ENCODE results near the gene GDF7.

GDF7 gene

GRCh38 chr2:20647738-20648137 is 19.2 kb upstream of the GDF7 start:
- 83% methylated on average over 8 of the region's 8 CpGs for WGBS
- Histone ChIP-seq H3K9ac (ENCODE audit: low read depth, low read length) (no peak overlapping the region), H3K27ac (ENCODE audit: low read depth, low read length) (no peak overlapping the region), H3K36me3 (ENCODE audit: insufficient read depth, low read length) (no peaks in the 10 kb centered on the region), H3K27me3 (ENCODE audit: insufficient read depth, low read length) (peaks cover 12% of the 10 kb centered on the region), H3K4me1 (ENCODE audit: insufficient read depth, low read length) (peaks cover 8% of the 10 kb centered on the region; the same call in 1 of the 2 replicates), H3K4me3 (ENCODE audit: low read length) (no peak overlapping the region), H3K9me3 (ENCODE audit: insufficient read depth, low read depth, low read length) (no peaks in the 10 kb centered on the region)

GRCh38 chr2:20648206-20648605 is 18.7 kb upstream of the GDF7 start:
- H3K4me1 ChIP-seq (ENCODE audit: insufficient read depth, low read length) = peaks cover 8% of the 10 kb centered on the region; the same call in 1 of the 2 replicates
- no peak overlapping the region for H3K27ac ChIP-seq (ENCODE audit: low read depth, low read length)
- H3K36me3 ChIP-seq (ENCODE audit: insufficient read depth, low read length) = no peaks in the 10 kb centered on the region
- 92% methylated on average over 4 of the region's 4 CpGs for WGBS
- no peak overlapping the region for H3K4me3 ChIP-seq (ENCODE audit: low read length)
- peaks cover 12% of the 10 kb centered on the region for H3K27me3 ChIP-seq (ENCODE audit: insufficient read depth, low read length)
- H3K9me3 ChIP-seq (ENCODE audit: insufficient read depth, low read depth, low read length) = no peaks in the 10 kb centered on the region
- no peak overlapping the region for H3K9ac ChIP-seq (ENCODE audit: low read depth, low read length)

GRCh38 chr2:20648831-20649230 is 18.1 kb upstream of the GDF7 start:
- peaks cover 12% of the 10 kb centered on the region for H3K27me3 ChIP-seq (ENCODE audit: insufficient read depth, low read length)
- H3K9me3 ChIP-seq (ENCODE audit: insufficient read depth, low read depth, low read length) = no peaks in the 10 kb centered on the region
- H3K4me1 ChIP-seq (ENCODE audit: insufficient read depth, low read length) = peaks cover 8% of the 10 kb centered on the region; the same call in 1 of the 2 replicates
- H3K9ac ChIP-seq (ENCODE audit: low read depth, low read length) = no peak overlapping the region
- WGBS = 96% methylated on average over 9 of the region's 9 CpGs
- H3K27ac ChIP-seq (ENCODE audit: low read depth, low read length) = no peak overlapping the region
- no peak overlapping the region for H3K4me3 ChIP-seq (ENCODE audit: low read length)
- no peaks in the 10 kb centered on the region for H3K36me3 ChIP-seq (ENCODE audit: insufficient read depth, low read length)

DNA sequence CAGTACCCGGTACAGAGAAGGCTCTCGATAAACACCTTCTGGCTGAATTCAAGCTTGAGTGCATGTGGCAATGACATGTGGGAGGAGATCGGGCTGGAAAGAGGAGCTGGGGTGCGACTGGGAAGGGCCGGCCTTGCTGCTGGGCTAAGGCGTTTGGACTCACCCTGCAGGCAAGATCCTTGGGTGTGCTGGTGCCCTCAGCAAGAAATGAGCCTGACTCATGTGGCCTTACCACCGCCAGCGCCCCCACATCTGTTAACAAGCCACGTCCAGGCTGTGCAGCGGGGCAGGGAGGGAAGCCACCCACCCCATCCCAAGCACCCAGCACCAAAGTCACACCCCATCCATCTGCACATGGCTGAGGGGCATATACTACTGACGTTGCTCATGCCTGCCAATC is 17.4 kb upstream of the GDF7 start:
- no peak overlapping the region for H3K9ac ChIP-seq (ENCODE audit: low read depth, low read length)
- no peaks in the 10 kb centered on the region for H3K9me3 ChIP-seq (ENCODE audit: insufficient read depth, low read depth, low read length)
- WGBS = 92% methylated on average over 11 of the region's 11 CpGs
- H3K27me3 ChIP-seq (ENCODE audit: insufficient read depth, low read length) = peaks cover 12% of the 10 kb centered on the region
- H3K27ac ChIP-seq (ENCODE audit: low read depth, low read length) = no peak overlapping the region
- H3K4me1 ChIP-seq (ENCODE audit: insufficient read depth, low read length) = peaks cover 8% of the 10 kb centered on the region; the same call in 1 of the 2 replicates
- no peaks in the 10 kb centered on the region for H3K36me3 ChIP-seq (ENCODE audit: insufficient read depth, low read length)
- no peak overlapping the region for H3K4me3 ChIP-seq (ENCODE audit: low read length)

GRCh38 chr2:20649976-20650375 is 17.0 kb upstream of the GDF7 start:
- Histone ChIP-seq H3K27me3 (ENCODE audit: insufficient read depth, low read length) (peaks cover 12% of the 10 kb centered on the region), H3K9ac (ENCODE audit: low read depth, low read length) (no peak overlapping the region), H3K27ac (ENCODE audit: low read depth, low read length) (no peak overlapping the region), H3K36me3 (ENCODE audit: insufficient read depth, low read length) (no peaks in the 10 kb centered on the region), H3K4me3 (ENCODE audit: low read length) (peak overlapping the region; percentile 81), H3K4me1 (ENCODE audit: insufficient read depth, low read length) (peaks cover 8% of the 10 kb centered on the region; the same call in 1 of the 2 replicates), H3K9me3 (ENCODE audit: insufficient read depth, low read depth, low read length) (no peaks in the 10 kb centered on the region)
- 88% methylated on average over 7 of the region's 7 CpGs for WGBS

GRCh38 chr2:20650393-20650876 is 16.5 kb upstream of the GDF7 start:
- H3K4me3 ChIP-seq (ENCODE audit: low read length) = peak overlapping the region; percentile 81
- 18% methylated on average over 19 of the region's 19 CpGs for WGBS
- H3K27me3 ChIP-seq (ENCODE audit: insufficient read depth, low read length) = peaks cover 12% of the 10 kb centered on the region
- peaks cover 8% of the 10 kb centered on the region; the same call in 1 of the 2 replicates for H3K4me1 ChIP-seq (ENCODE audit: insufficient read depth, low read length)
- H3K9ac ChIP-seq (ENCODE audit: low read depth, low read length) = peak overlapping the region; percentile 79
- H3K36me3 ChIP-seq (ENCODE audit: insufficient read depth, low read length) = no peaks in the 10 kb centered on the region
- H3K9me3 ChIP-seq (ENCODE audit: insufficient read depth, low read depth, low read length) = no peaks in the 10 kb centered on the region
- H3K27ac ChIP-seq (ENCODE audit: low read depth, low read length) = no peak overlapping the region

DNA sequence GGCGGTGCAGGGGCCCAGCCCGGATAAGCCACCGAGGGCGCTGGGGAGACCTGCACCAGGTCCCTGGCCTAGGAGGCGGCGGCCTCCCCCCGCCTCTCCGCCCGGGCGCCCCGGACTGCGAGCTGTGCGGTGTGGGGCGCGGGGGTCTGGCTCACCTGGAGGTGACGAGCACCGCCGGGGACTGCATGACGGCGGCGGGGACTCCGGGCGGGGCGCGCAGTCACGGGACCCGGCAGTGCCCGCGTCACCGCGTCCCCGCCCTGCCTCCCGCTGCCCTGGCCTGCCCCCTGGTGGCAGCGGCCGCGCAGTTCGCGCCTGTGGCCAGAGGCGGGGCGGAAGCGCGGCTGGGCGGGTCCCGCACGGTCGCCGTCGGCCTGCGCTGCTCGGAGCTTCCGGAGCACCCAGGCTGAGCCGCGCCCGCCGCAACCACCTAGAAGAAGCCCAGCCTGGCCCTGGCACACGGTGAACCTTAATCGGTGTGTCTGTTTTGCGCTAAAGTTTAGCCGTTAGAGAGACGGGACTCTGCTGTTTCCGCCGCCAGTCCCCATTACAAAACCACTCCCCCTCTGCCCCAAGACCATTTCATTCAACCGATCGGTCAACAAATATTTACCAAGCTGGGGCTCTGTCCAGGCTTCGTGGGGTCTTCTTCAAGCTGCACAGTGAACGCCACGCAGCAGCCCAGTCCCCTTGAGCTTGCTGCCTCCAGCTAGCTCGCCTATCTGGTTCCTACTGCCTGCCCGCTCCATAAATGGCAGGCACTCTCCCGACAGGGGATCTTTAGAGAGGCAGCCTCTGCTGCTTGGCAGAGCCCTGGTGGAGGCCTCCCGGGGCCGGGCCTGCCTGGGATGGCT is 15.8 kb upstream of the GDF7 start, which contains the start of gene HS1BP3:
Gene HS1BP3, minus strand, starts transcription at position 222 of the 854 bp plus-strand sequence. Its CDS starts 35 bp downstream, at position 187.
- Histone ChIP-seq H3K27ac (ENCODE audit: low read depth, low read length) (peak within 1 kb of the TSS; percentile 48; the same call in 1 of the 2 replicates), H3K36me3 (ENCODE audit: insufficient read depth, low read length) (no peaks in the 10 kb centered on the region), H3K4me3 (ENCODE audit: low read length) (peak within 1 kb of the TSS; percentile 81), H3K9me3 (ENCODE audit: insufficient read depth, low read depth, low read length) (no peaks in the 10 kb centered on the region), H3K9ac (ENCODE audit: low read depth, low read length) (peak within 1 kb of the TSS; percentile 79), H3K27me3 (ENCODE audit: insufficient read depth, low read length) (peaks cover 12% of the 10 kb centered on the region), H3K4me1 (ENCODE audit: insufficient read depth, low read length) (peaks cover 8% of the 10 kb centered on the region; the same call in 1 of the 2 replicates)
- WGBS = 2% methylated on average over 72 of the region's 72 CpGs

- H3K27me3 ChIP-seq (ENCODE audit: insufficient read depth, low read length) = peaks cover 12% of the 10 kb centered on the region
- peak overlapping the region; percentile 81 for H3K4me3 ChIP-seq (ENCODE audit: low read length)
- no peak overlapping the region; the same call in 1 of the 2 replicates for H3K27ac ChIP-seq (ENCODE audit: low read depth, low read length)
- H3K9ac ChIP-seq (ENCODE audit: low read depth, low read length) = peak overlapping the region; percentile 77
- no peaks in the 10 kb centered on the region for H3K36me3 ChIP-seq (ENCODE audit: insufficient read depth, low read length)
- no peaks in the 10 kb centered on the region for H3K9me3 ChIP-seq (ENCODE audit: insufficient read depth, low read depth, low read length)
- H3K4me1 ChIP-seq (ENCODE audit: insufficient read depth, low read length) = peaks cover 8% of the 10 kb centered on the region; the same call in 1 of the 2 replicates
- WGBS = 69% methylated on average over 7 of the region's 7 CpGs
These were observed 15.2 kb upstream of the GDF7 start for GRCh38 chr2:20651731-20652099.

- H3K36me3 ChIP-seq (ENCODE audit: insufficient read depth, low read length) = no peaks in the 10 kb centered on the region
- H3K27ac ChIP-seq (ENCODE audit: low read depth, low read length) = no peak overlapping the region
- no peak overlapping the region for H3K4me3 ChIP-seq (ENCODE audit: low read length)
- WGBS = 95% methylated on average over 7 of the region's 7 CpGs
- no peaks in the 10 kb centered on the region for H3K9me3 ChIP-seq (ENCODE audit: insufficient read depth, low read depth, low read length)
- peaks cover 12% of the 10 kb centered on the region for H3K27me3 ChIP-seq (ENCODE audit: insufficient read depth, low read length)
- H3K4me1 ChIP-seq (ENCODE audit: insufficient read depth, low read length) = peaks cover 8% of the 10 kb centered on the region; the same call in 1 of the 2 replicates
- H3K9ac ChIP-seq (ENCODE audit: low read depth, low read length) = no peak overlapping the region
These were observed 14.8 kb upstream of the GDF7 start for GRCh38 chr2:20652141-20652540.

DNA sequence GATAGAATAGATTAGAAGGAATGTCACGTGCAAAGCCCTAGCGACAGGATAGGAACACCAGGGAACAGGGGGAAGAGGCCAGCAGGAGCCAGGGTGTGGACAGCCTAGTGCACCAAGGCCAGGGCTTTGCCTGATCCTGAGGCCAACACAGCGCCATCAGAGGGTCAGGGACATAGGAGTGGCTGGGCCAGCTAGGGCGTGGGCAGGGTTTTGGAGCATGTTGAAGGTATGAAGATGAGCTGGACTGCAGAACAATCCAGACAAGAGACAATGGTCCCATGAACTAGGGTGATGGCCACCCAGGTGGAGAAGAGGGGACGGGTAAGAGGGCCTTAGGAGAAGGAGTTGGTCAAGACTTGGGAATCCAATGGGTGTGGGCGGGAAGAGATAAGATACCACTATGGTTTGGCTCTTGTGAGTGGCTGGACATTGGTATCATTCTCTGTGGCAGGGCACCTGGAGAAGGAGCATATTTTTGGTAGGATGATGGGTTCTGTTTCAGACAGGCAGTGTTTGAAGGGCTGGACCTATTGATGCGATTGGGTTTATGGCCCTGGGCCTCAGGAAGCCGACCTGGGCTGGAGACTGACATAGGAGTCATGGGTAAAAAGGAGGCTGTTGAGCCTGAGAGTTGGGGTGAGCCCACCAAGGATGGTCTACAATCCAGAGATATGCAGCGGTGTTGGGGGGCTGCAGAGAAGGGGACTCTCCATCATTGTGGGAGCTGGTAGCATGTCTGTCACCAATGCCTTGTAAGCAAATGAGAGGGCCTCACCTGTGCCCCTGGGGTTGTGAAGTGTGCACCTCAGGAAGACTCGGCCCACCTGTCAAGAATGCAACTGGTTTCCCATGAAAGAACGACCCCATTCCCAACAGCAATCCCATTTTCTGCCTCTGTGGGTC is 14.0 kb upstream of the GDF7 start:
- Histone ChIP-seq H3K36me3 (ENCODE audit: insufficient read depth, low read length) (no peaks in the 10 kb centered on the region), H3K4me3 (ENCODE audit: low read length) (no peak overlapping the region), H3K9me3 (ENCODE audit: insufficient read depth, low read depth, low read length) (no peaks in the 10 kb centered on the region), H3K4me1 (ENCODE audit: insufficient read depth, low read length) (peaks cover 8% of the 10 kb centered on the region; the same call in 1 of the 2 replicates), H3K27ac (ENCODE audit: low read depth, low read length) (no peak overlapping the region), H3K27me3 (ENCODE audit: insufficient read depth, low read length) (peaks cover 15% of the 10 kb centered on the region), H3K9ac (ENCODE audit: low read depth, low read length) (no peak overlapping the region)
- WGBS = 93% methylated on average over 11 of the region's 11 CpGs

Data from HUES64 (cell line).